Pons (tissue), 1 donor: ENCODE data around the gene TMF1.

Experiments used
- DNase-seq: peaks from one replicate; pipeline ENCODE4 v3.0.0-alpha.2; 2016; ENCODE audit warnings: low spot score

TMF1 gene

GRCh38 chr3:69014022-69014580 is 38.0 kb downstream of the TMF1 start:
- DNase-seq, result no peak

GRCh38 chr3:69013253-69014021 is 38.7 kb downstream of the TMF1 start, which contains the start of gene EOGT:
EOGT (minus strand) TSS chr3:69013684; CDS start chr3:69009846, 3,838 bp downstream.
- DNase-seq, result peak; percentile 68

- DNase-seq, result no peak
Observed at GRCh38 chr3:69012800-69013252, 39.3 kb downstream of the TMF1 start.

- no peak for DNase-seq
Observed at GRCh38 chr3:69012100-69012799, 39.9 kb downstream of the TMF1 start.

GRCh38 chr3:69011096-69011730 is 40.9 kb downstream of the TMF1 start:
- no peak for DNase-seq

GRCh38 chr3:69009559-69010410 is 42.3 kb downstream of the TMF1 start:
- peak; percentile 30 for DNase-seq

GRCh38 chr3:69008980-69009379 is 43.2 kb downstream of the TMF1 start:
- DNase-seq, result no peak

- no peak for DNase-seq
Observed at GRCh38 chr3:69005791-69006482, 46.2 kb downstream of the TMF1 start.

- DNase-seq, result no peak
Observed at GRCh38 chr3:69005071-69005790, 46.9 kb downstream of the TMF1 start.

- DNase-seq, result no peak
Observed at GRCh38 chr3:69004138-69004537, 48.0 kb downstream of the TMF1 start.

- DNase-seq, result no peak
Observed at GRCh38 chr3:68999605-69000004, 52.5 kb downstream of the TMF1 start.

- no peak for DNase-seq
Observed at GRCh38 chr3:68999158-68999557, 53.0 kb downstream of the TMF1 start.

- no peak for DNase-seq
Observed at GRCh38 chr3:68997887-68998286, 54.2 kb downstream of the TMF1 start.

- no peak for DNase-seq
Observed at GRCh38 chr3:68996356-68996995, 55.7 kb downstream of the TMF1 start.

- DNase-seq, result no peak
Observed at GRCh38 chr3:68988740-68989139, 63.4 kb downstream of the TMF1 start.

GRCh38 chr3:68987322-68987721 is 64.8 kb downstream of the TMF1 start:
- no peak for DNase-seq

- no peak for DNase-seq
Observed at GRCh38 chr3:68986496-68987208, 65.5 kb downstream of the TMF1 start.

- no peak for DNase-seq
Observed at GRCh38 chr3:68985146-68985790, 66.9 kb downstream of the TMF1 start.
